AG04449 (cell line): ENCODE data around the gene ATP10A.

Experiments used
- CTCF ChIA-PET: fragments of 350-600 bp; formaldehyde crosslinking; extraction: SDS; loops from one replicate; lab custom pipeline; 2021; ENCODE audit warnings: antibody characterized with exemption; lab: Yijun Ruan, JAX
- POLR2A ChIA-PET: fragments of 400-600, 350-600 bp; formaldehyde crosslinking; extraction: SDS; loops from one replicate; lab custom pipeline; 2020; ENCODE audit warnings: antibody characterized with exemption, inconsistent platforms; lab: Yijun Ruan, JAX
- DNase-seq: peaks from one replicate; pipeline ENCODE4 v3.0.0-alpha.2; 2010; ENCODE audit warnings: low read depth, low spot score
- H3K4me3 ChIP-seq: 2 replicates; pipeline ENCODE4 v1.5.1; 2011; ENCODE audit warnings: low read depth, mild to moderate bottlenecking, control low read depth, low read length
- TF ChIP-seq, protein P1 (sequence below): IDR thresholded peaks from one replicate; pipeline ENCODE4 v1.5.1; 2011; ENCODE audit warnings: mild to moderate bottlenecking, moderate library complexity, low read length, control low read depth, inconsistent platforms; ENCODE audit not compliant: insufficient read depth; ENCODE audit errors: missing control alignments

ATP10A gene

DNA sequence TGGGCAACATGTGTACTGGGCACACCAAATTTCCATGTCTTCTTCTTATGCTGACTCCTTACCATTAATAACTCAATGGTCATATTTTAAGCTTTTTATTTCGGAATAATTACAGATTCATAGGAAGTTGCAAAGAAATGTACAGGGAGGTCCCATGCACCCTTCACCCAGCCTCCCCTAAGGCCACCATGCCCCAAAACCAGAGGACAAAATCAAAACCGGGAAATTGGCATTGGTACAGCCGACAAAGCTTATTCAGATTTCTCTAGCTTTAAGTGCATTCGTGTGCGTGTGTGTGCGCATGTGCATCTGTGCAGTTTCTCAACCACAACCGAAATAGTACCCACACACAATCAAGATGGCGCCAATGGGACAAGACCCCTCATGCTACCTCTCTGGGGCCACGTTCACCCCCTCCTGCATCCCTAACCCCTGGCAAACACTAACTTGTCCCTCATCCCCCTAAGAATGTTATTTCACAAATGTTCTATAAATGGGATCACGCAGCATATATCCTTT, 23.4 kb downstream of the ATP10A start:
- ChIA-PET CTCF (interaction anchor here (1.5 kb wide), 1 partner anchor 16 kb away, joined by 5 read pairs; no protein-coding TSS in a partner anchor), POLR2A (no interaction called here)
- TF ChIP-seq, protein P1, sequence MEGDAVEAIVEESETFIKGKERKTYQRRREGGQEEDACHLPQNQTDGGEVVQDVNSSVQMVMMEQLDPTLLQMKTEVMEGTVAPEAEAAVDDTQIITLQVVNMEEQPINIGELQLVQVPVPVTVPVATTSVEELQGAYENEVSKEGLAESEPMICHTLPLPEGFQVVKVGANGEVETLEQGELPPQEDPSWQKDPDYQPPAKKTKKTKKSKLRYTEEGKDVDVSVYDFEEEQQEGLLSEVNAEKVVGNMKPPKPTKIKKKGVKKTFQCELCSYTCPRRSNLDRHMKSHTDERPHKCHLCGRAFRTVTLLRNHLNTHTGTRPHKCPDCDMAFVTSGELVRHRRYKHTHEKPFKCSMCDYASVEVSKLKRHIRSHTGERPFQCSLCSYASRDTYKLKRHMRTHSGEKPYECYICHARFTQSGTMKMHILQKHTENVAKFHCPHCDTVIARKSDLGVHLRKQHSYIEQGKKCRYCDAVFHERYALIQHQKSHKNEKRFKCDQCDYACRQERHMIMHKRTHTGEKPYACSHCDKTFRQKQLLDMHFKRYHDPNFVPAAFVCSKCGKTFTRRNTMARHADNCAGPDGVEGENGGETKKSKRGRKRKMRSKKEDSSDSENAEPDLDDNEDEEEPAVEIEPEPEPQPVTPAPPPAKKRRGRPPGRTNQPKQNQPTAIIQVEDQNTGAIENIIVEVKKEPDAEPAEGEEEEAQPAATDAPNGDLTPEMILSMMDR = no peak
- no peak for DNase-seq
- no peak overlapping the region for H3K4me3 ChIP-seq

DNA sequence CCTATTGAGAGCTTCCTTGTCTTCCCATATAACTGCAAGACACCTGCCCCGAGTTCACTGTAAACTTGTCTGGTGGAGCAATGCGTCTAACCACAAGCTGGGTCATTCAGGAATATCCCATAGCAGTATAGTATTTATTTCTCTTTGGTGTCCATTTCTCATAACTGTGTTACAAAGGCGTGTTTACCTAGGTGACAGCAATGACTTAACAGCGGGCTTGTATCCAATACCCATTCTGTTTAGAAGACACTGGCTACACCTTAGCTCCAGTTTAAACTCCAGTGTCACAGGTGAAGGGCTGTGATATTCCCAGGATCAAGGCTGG, 24.3 kb downstream of the ATP10A start:
- CTCF ChIA-PET = interaction anchor here (1.2 kb wide), 1 partner anchor 9 kb away, joined by 4 read pairs; no protein-coding TSS in a partner anchor
- H3K4me3 ChIP-seq = no peak overlapping the region
- TF ChIP-seq, protein P1 = no peak
- DNase-seq = no peak
- POLR2A ChIA-PET = no interaction called here

DNA sequence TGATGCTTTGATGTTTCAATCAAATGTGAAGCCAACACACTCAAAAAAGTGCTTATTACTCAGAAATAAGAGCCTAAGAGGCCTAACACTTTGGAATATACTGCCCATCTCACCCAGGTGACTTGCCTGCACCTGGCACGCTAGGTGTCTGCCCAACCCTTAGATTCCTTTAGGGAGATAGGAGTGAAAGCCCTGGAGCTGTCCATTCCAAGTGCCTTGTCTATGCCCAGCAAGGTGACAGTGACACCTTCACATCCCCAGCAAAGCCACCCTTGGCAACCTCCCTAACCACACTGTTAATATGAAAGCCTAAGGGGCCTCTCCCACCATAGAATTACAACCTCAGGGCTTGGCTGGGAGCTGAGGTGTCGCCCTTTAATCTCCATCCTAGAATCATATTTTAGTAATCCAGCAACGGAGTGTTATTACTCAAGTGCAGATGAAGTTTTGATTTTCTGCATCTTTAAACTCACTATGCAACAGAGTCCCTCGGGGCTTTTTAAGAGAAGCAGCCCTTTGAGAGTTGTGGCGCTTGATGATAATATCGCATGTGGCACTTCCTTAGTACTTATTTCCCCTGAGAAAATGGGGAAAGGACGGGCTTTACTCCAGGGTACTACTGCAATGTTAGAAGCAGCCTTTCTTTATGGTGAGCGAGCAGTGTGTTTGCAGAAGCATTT, 24.8 kb downstream of the ATP10A start:
- H3K4me3 ChIP-seq = no peak overlapping the region
- POLR2A ChIA-PET = no interaction called here
- TF ChIP-seq, protein P1 = no peak
- CTCF ChIA-PET = interaction anchor here (1.2 kb wide), 1 partner anchor 9 kb away, joined by 4 read pairs; no protein-coding TSS in a partner anchor
- no peak for DNase-seq

DNA sequence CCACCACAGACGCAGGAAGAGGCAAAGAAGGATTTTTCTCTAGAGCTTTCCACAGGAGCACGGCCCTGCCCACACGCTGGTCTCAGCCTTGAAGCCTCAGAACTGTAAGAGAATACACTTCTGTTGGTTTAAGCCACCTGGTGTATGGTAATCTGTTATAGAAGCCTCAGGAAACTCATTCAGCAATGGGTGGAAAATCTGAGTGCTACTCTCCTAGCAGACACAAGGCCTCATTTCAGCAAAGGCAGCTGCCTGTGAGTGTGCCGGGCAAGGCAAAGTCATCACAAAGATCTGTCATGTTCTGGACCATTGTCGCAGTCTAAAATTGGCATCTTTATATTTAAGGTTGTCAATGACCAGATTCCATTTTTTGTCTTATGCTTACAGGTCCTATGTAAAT, 31.0 kb downstream of the ATP10A start:
- ChIA-PET POLR2A (interaction anchor here (1.1 kb wide), 1 partner anchor 24 kb away, joined by 5 read pairs; no protein-coding TSS in a partner anchor), CTCF (interaction anchor here (1.4 kb wide), 1 partner anchor 17 kb away, joined by 3 read pairs; no protein-coding TSS in a partner anchor)
- TF ChIP-seq, protein P1 = no peak
- H3K4me3 ChIP-seq = no peak overlapping the region
- no peak for DNase-seq

DNA sequence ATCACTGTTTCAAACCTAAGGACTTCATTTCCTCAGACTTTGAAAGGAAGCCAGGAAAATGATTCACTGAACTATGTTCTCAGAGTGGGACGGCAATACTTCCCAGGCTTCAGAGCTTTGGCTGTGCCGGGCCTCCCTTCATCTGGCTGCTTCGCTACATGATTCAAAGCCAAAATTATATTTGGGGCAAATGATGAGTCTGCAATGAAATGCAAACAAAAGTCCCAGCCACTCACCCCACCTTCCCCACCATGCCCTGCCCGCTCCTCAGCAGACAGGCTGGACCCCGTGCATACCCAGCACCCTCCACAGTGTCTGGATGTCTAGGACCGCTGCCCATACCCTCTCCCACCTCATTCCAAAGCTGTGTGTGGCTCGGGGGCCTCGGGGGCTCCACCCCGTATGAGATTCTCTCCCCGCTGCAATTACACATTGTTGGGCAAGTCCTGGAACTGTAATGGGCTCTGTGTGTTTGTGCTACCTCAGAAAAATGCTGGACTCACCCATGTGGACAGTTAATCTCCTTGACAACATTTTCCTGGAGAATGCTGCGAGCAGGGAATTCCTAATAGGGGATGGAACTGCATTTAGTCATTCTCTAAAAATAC, 32.2 kb downstream of the ATP10A start:
- peak; percentile 99 for DNase-seq
- TF ChIP-seq, protein P1 = no peak
- ChIA-PET POLR2A (interaction anchor here (1.4 to 2.2 kb wide), 4 partner anchors 46 to 103 kb away, joined by 3 to 11 read pairs (median 6); no protein-coding TSS in a partner anchor), CTCF (interaction anchor here (1.3 to 3.4 kb wide), 3 partner anchors 16 to 103 kb away, joined by 3 to 8 read pairs (median 4); no protein-coding TSS in a partner anchor)
- H3K4me3 ChIP-seq = peak overlapping the region; percentile 24; the same call in 1 of the 2 replicates

DNA sequence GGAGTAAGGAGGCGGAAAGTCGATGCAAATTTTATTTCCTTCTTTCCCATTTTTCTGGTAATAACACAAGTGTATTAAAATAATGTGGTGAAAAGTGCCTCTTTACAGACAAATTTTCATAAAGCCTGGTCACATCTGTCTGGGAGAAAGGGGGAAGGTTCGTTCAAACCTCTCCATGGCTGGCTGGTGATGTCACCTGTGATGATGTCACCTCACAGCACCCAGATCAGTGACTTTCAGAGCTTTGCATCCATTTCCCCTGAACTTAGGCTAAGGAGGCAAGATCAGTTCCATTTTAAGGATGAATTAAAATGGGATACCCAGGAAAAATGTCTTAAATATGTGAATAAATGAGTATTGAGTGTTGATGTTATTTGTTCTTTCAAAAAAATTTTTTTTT, 34.1 kb downstream of the ATP10A start:
- TF ChIP-seq, protein P1 = no peak
- no peak for DNase-seq
- POLR2A ChIA-PET = interaction anchor here (1.3 kb wide), 1 partner anchor 43 kb away, joined by 4 read pairs; no protein-coding TSS in a partner anchor
- CTCF ChIA-PET = interaction anchor here (3.4 kb wide), 1 partner anchor 105 kb away, joined by 8 read pairs; no protein-coding TSS in a partner anchor
- no peak overlapping the region for H3K4me3 ChIP-seq
